BLaER1 (cell line): Measurements from ENCODE around the gene MSANTD1.

Experiments
- H3K27ac ChIP-seq: shearing (Covaris generic); formaldehyde crosslinking; 2 replicates; pipeline ENCODE4 v1.8.1; 2022
- H3K27me3 ChIP-seq: shearing (Covaris generic); formaldehyde crosslinking; 2 replicates; pipeline ENCODE4 v1.8.1; 2022
- H3K36me3 ChIP-seq: shearing (Covaris generic); formaldehyde crosslinking; 2 replicates; pipeline ENCODE4 v1.8.1; 2022
- H3K4me1 ChIP-seq: shearing (Covaris generic); formaldehyde crosslinking; 2 replicates; pipeline ENCODE4 v1.8.1; 2022
- H3K4me2 ChIP-seq: shearing (Covaris generic); formaldehyde crosslinking; 2 replicates; pipeline ENCODE4 v1.8.1; 2022
- H3K4me3 ChIP-seq: shearing (Covaris generic); formaldehyde crosslinking; 2 replicates; pipeline ENCODE4 v1.8.1; 2022
- H3K9ac ChIP-seq: shearing (Covaris generic); formaldehyde crosslinking; 2 replicates; pipeline ENCODE4 v1.8.1; 2022
- H3K9me3 ChIP-seq: shearing (Covaris generic); formaldehyde crosslinking; 2 replicates; pipeline ENCODE4 v1.8.1; 2022
- H4K20me1 ChIP-seq: shearing (Covaris generic); formaldehyde crosslinking; 2 replicates; pipeline ENCODE4 v1.8.1; 2022
- Cebpa-rat ChIP-seq: shearing (Covaris generic); IDR thresholded peaks from 2 replicates; pipeline ENCODE4 v1.8.1; 2022

The MSANTD1 gene

DNA sequence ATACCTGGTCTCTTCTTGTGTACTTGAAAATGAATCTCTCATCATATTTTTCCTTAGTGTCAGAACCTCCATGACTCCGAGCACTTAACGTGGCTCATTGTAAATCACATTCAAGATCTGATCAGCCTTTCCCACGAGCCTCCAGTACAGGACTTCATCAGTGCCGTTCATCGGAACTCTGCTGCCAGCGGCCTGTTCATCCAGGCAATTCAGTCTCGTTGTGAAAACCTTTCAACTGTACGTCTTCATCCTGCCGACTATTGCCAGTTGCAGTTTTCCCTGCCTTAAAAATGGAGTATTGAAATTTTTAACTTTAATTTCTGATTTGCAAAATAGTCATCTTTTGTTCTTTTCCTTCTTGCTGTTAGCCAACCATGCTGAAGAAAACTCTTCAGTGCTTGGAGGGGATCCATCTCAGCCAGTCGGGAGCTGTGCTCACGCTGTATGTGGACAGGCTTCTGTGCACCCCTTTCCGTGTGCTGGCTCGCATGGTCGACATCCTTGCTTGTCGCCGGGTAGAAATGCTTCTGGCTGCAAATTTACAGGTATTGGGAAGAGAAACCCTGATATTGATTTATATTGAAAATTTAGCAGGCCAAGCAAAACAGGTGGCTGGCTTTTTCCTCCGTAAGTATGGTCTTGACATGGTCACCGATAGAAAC, 42.4 kb upstream of the MSANTD1 start:
- no peak overlapping the region for H3K4me2 ChIP-seq
- H3K27me3 ChIP-seq = no peaks in the 10 kb centered on the region
- no peak for TF ChIP-seq Cebpa-rat
- peaks cover 36% of the 10 kb centered on the region for H3K4me1 ChIP-seq
- no peaks in the 10 kb centered on the region for H4K20me1 ChIP-seq
- H3K36me3 ChIP-seq = peaks cover 48% of the 10 kb centered on the region
- no peak overlapping the region for H3K4me3 ChIP-seq
- no peaks in the 10 kb centered on the region for H3K9me3 ChIP-seq
- H3K27ac ChIP-seq = no peak overlapping the region
- no peak overlapping the region for H3K9ac ChIP-seq

DNA sequence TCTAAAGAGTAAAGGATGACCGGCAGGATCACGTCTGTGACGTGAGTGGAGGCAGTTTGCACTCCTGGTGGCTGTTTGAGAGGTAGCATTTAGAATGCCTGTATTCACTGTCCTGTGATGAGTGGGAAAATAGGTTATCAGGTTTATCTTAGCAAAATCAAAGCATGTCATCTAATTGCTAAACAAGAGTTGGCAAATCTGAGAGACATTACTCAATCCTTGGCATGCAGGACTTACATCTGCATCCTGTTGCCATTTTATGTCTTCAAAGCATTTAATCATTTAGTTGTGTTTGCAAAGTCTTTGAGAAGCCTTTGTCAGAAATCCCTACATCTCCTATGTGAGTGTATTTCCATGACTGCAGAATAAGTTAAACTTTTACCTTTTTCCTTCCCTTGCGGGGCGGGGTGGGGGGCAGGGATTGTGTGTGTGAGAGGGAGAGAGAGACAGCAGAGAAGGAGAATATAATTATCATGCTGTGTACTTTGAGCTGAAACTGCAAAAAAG, 41.4 kb upstream of the MSANTD1 start:
- no peak overlapping the region for H3K4me2 ChIP-seq
- H3K36me3 ChIP-seq = peaks cover 57% of the 10 kb centered on the region
- no peak overlapping the region for H3K4me3 ChIP-seq
- no peaks in the 10 kb centered on the region for H3K9me3 ChIP-seq
- no peaks in the 10 kb centered on the region for H4K20me1 ChIP-seq
- H3K9ac ChIP-seq = no peak overlapping the region
- no peak for TF ChIP-seq Cebpa-rat
- no peak overlapping the region for H3K27ac ChIP-seq
- H3K4me1 ChIP-seq = peaks cover 34% of the 10 kb centered on the region
- H3K27me3 ChIP-seq = no peaks in the 10 kb centered on the region

DNA sequence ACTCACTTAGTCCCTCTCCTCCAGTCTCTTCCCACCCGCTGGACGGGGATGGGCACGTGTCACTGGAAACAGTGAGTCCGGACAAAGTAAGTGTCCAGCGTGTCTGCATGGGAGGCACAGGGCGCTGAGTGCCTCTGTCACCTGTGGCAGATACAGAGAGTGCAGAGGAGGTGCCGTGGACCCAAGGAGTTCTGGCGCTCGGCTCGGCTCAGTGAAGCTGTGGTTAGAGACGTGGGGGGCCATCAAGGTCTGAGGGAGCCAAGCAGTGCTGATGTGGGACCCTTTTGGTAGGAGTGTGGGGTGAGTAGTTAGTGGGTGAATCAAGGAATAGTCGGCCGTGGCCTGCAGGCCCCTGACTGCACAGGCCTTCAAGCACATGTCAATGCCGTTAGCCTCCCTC, 40.1 kb upstream of the MSANTD1 start:
- peaks cover 22% of the 10 kb centered on the region for H3K4me1 ChIP-seq

DNA sequence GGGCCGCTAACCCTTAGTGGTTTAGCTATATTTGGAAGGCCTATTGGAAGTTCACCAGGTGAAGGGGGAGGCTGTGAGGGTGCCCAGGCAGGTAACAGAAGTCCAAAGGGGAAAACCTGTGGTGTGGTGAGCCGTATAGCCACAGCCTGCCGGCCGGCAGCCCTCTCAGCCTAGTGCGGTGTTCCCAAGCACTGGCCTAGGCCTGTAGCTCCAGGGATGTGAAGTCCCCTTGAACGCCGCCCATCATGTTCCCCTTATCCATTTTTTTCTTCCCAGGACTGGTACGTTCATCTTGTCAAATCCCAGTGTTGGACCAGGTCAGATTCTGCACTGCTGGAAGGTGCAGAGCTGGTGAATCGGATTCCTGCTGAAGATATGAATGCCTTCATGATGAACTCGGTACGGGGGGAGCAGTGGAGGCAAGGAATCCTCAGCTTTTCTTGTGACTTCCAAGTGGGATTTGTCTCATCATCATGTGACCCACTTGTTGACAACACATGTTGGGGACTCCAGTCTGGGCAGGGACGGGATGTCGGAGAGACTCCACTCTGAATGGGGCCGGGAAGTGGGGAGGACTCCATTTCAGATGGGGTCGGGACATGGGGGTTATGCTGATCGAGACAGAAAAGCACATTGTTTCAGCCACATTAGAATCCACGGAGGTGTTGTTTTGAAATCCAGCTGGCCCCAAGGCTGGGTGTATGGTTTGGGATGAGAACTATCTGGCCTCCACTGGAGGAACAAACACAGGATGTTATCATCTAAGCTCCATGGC, 39.2 kb upstream of the MSANTD1 start:
- Histone ChIP-seq H3K4me1 (peaks cover 13% of the 10 kb centered on the region), H3K9me3 (no peaks in the 10 kb centered on the region), H3K4me3 (no peak overlapping the region), H3K27ac (no peak overlapping the region), H3K9ac (no peak overlapping the region), H3K36me3 (peaks cover 77% of the 10 kb centered on the region), H3K27me3 (no peaks in the 10 kb centered on the region), H3K4me2 (no peak overlapping the region), H4K20me1 (no peaks in the 10 kb centered on the region)
- TF ChIP-seq Cebpa-rat = no peak

More for the DNA sequence above, 40.1 kb upstream of the MSANTD1 start:
- H3K36me3 ChIP-seq = peaks cover 70% of the 10 kb centered on the region
- H3K9ac ChIP-seq = no peak overlapping the region
- H4K20me1 ChIP-seq = no peaks in the 10 kb centered on the region
- H3K27me3 ChIP-seq = no peaks in the 10 kb centered on the region
- H3K9me3 ChIP-seq = no peaks in the 10 kb centered on the region
- TF ChIP-seq Cebpa-rat = no peak
- no peak overlapping the region for H3K27ac ChIP-seq
- H3K4me3 ChIP-seq = no peak overlapping the region
- no peak overlapping the region for H3K4me2 ChIP-seq

DNA sequence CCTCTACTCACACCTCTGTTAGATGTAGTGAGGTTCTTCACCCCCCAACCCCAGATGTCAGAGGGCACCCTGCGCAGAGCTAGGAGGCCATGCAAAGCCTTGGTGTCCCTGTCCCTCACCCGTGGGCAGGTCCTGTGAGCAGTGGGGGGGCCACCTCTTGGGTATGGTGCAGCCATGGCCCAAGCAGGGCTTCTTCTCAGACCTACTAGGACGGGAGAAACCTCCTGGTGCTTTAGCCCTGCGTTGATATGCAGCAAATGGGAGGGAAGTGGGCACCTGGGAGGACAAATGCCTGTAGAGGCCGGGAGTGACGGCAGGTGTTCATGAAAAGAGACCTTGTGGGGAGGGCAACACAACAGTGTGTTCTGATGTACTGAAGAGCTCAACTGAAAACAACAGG, 38.5 kb upstream of the MSANTD1 start:
- no peak for TF ChIP-seq Cebpa-rat
- Histone ChIP-seq H3K9ac (no peak overlapping the region), H4K20me1 (no peaks in the 10 kb centered on the region), H3K9me3 (no peaks in the 10 kb centered on the region), H3K27ac (no peak overlapping the region), H3K4me3 (no peak overlapping the region), H3K27me3 (no peaks in the 10 kb centered on the region), H3K4me1 (peaks cover 9% of the 10 kb centered on the region), H3K4me2 (no peak overlapping the region), H3K36me3 (peaks cover 85% of the 10 kb centered on the region)

DNA sequence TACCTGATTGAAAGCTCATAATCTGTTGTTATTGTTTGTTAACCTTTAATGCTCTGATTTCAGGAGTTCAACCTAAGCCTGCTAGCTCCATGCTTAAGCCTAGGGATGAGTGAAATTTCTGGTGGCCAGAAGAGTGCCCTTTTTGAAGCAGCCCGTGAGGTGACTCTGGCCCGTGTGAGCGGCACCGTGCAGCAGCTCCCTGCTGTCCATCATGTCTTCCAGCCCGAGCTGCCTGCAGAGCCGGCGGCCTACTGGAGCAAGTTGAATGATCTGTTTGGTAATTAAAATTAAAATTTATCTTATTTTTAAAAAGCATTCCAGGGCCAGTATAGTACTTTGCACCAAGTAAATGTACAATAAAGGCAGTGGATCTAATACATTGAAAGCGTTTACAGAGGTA, 37.1 kb upstream of the MSANTD1 start:
- no peak overlapping the region for H3K4me2 ChIP-seq
- H3K36me3 ChIP-seq = peaks cover 86% of the 10 kb centered on the region
- H3K9me3 ChIP-seq = no peaks in the 10 kb centered on the region

DNA sequence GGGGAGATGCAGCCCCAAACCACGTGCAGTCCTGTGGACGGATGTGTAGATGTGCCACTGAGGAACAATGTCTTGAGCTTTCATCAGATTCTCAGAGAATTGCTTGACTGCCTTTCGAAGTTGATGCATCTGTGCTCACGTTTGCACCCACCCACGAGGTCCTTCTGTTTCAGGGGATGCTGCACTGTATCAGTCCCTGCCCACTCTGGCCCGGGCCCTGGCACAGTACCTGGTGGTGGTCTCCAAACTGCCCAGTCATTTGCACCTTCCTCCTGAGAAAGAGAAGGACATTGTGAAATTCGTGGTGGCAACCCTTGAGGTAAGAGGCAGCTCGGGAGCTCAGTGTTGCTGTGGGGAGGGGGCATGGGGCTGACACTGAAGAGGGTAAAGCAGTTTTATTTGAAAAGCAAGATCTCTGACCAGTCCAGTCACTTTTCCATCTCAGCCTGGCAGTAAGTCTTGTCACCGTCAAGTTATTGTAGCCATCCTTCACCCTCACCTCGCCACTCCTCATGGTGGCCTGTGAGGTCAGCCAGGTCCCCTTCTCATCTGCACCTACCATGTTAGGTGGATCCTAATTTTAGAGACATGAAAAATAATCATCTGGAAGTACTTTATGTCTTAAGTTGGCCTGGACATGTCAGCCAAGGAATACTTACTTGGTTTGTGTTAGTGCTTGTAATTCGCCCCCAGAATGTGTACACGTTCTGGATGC, 36.4 kb upstream of the MSANTD1 start:
- H3K27me3 ChIP-seq = no peaks in the 10 kb centered on the region
- H3K4me3 ChIP-seq = no peak overlapping the region
- H3K27ac ChIP-seq = no peak overlapping the region
- H3K9ac ChIP-seq = no peak overlapping the region
- H3K4me1 ChIP-seq = peaks cover 9% of the 10 kb centered on the region
- no peaks in the 10 kb centered on the region for H3K9me3 ChIP-seq
- no peak overlapping the region for H3K4me2 ChIP-seq
- TF ChIP-seq Cebpa-rat = no peak
- H4K20me1 ChIP-seq = no peaks in the 10 kb centered on the region
- peaks cover 86% of the 10 kb centered on the region for H3K36me3 ChIP-seq

More for the DNA sequence above, 37.1 kb upstream of the MSANTD1 start:
- Histone ChIP-seq H3K4me1 (peaks cover 9% of the 10 kb centered on the region), H4K20me1 (no peaks in the 10 kb centered on the region), H3K4me3 (no peak overlapping the region), H3K9ac (no peak overlapping the region), H3K27ac (no peak overlapping the region), H3K27me3 (no peaks in the 10 kb centered on the region)
- TF ChIP-seq Cebpa-rat = no peak

DNA sequence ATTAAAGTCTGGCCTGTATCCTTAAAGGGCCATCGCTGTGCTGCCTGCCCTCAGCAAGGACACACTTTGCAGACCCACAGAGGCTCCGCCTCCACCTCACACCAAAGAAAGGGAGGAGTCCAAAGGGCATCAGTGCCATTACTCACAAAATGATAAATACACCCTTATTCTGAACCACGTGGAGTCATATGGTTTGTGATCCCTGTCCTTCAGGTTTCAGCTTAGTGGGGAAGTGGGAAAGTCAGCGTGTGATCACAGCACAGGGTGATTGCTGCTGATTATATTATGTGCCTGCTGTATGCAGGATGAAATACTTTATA, 35.9 kb upstream of the MSANTD1 start:
- H3K9ac ChIP-seq = no peak overlapping the region
- no peaks in the 10 kb centered on the region for H3K9me3 ChIP-seq
- no peak overlapping the region for H3K27ac ChIP-seq
- no peak overlapping the region for H3K4me3 ChIP-seq
- no peaks in the 10 kb centered on the region for H4K20me1 ChIP-seq
- no peak overlapping the region for H3K4me2 ChIP-seq
- TF ChIP-seq Cebpa-rat = no peak
- H3K27me3 ChIP-seq = no peaks in the 10 kb centered on the region
- H3K36me3 ChIP-seq = peaks cover 89% of the 10 kb centered on the region
- peaks cover 9% of the 10 kb centered on the region for H3K4me1 ChIP-seq

DNA sequence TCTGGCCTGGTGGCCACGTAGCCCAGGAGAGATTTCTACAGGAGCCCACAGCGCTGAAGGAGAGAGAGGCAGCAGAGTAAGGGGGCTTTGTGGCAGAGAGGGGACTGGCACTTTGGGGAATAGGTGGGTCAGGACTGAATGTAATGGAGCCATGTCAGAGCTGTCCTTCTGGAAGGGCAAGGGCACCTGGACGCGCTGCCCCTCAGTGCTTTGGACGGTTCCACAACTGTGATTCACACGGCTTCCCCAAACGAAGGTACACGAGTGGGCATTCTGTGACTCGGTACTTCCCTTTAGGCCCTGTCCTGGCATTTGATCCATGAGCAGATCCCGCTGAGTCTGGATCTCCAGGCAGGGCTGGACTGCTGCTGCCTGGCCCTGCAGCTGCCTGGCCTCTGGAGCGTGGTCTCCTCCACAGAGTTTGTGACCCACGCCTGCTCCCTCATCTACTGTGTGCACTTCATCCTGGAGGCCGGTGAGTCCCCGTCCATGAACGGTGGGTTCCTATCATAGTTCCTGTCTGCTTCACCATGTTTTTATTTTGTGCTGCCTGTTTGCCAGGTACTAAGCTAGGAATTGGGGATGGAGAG, 35.2 kb upstream of the MSANTD1 start:
- TF ChIP-seq Cebpa-rat = no peak
- no peaks in the 10 kb centered on the region for H3K27me3 ChIP-seq

More for the DNA sequence above, 35.2 kb upstream of the MSANTD1 start:
- H3K36me3 ChIP-seq = peaks cover 93% of the 10 kb centered on the region
- no peaks in the 10 kb centered on the region for H4K20me1 ChIP-seq
- H3K9me3 ChIP-seq = no peaks in the 10 kb centered on the region
- peaks cover 9% of the 10 kb centered on the region for H3K4me1 ChIP-seq
- no peak overlapping the region for H3K4me2 ChIP-seq
- H3K9ac ChIP-seq = no peak overlapping the region
- H3K27ac ChIP-seq = no peak overlapping the region
- H3K4me3 ChIP-seq = no peak overlapping the region
